K562 (cell line): ENCODE measurements around the gene NR3C1. TPM values are rescaled to one million over a fixed set of nuclear protein-coding genes. Genes with fewer than 3 reads are reported as not detected.
A peak's percentile ranks its signal among the peaks of the same experiment; 100 is the strongest.

Experiments
- CREBBP ChIP-seq: IDR thresholded peaks from one replicate; pipeline ENCODE4 v1.6.1; 2012; ENCODE audit warnings: low read depth, mild to moderate bottlenecking, control low read depth, inconsistent platforms, low read length
- DEAF1 ChIP-seq: fragments of 450-650 bp; formaldehyde crosslinking; IDR thresholded peaks from 2 replicates; pipeline ENCODE4 v1.4.0; 2020; ENCODE audit warnings: mild to moderate bottlenecking, moderate library complexity
- ELF4 ChIP-seq: fragments of 450-650 bp; formaldehyde crosslinking; IDR thresholded peaks from 2 replicates; pipeline ENCODE4 v1.4.0; 2022; ENCODE audit warnings: missing genetic modification characterization
- FOXP1 ChIP-seq: sonication (generic); formaldehyde crosslinking; IDR thresholded peaks from 2 replicates; pipeline ENCODE4 v1.8.0; 2022; ENCODE audit warnings: mild to moderate bottlenecking, missing genetic modification reagents
- HDAC3 ChIP-seq: fragments of 450-650 bp; IDR thresholded peaks from 2 replicates; pipeline ENCODE4 v1.6.1; 2018; ENCODE audit warnings: borderline replicate concordance, mild to moderate bottlenecking, moderate library complexity; ENCODE audit not compliant: partially characterized antibody
- IRF2 ChIP-seq: sonication (generic); formaldehyde crosslinking; IDR thresholded peaks from 2 replicates; pipeline ENCODE4 v1.8.1; 2022; ENCODE audit warnings: mild to moderate bottlenecking, missing genetic modification reagents
- KAT8 ChIP-seq: fragments of 450-650 bp; IDR thresholded peaks from 2 replicates; pipeline ENCODE4 v1.6.1; 2016; ENCODE audit warnings: low read depth, mild to moderate bottlenecking
- MCM2 ChIP-seq: fragments of 450-650 bp; IDR thresholded peaks from 2 replicates; pipeline ENCODE4 v1.6.1; 2017; ENCODE audit warnings: low read depth, mild to moderate bottlenecking
- MNT ChIP-seq, 2 experiments: fragments of 450-650 bp; conservative IDR thresholded peaks; 2 replicates each; pipeline ENCODE4 v1.6.1; 2017; ENCODE audit warnings: mild to moderate bottlenecking in 2 of 2, moderate library complexity in 2 of 2
- MTA1 ChIP-seq: fragments of 450-650 bp; IDR thresholded peaks from 2 replicates; pipeline ENCODE4 v1.6.1; 2017; ENCODE audit warnings: borderline replicate concordance
- MXI1 ChIP-seq: IDR thresholded peaks from 2 replicates; pipeline ENCODE4 v1.6.1; 2011; ENCODE audit warnings: low read depth, mild to moderate bottlenecking, improper control_type of control experiment, low read length
- NFE2 ChIP-seq: IDR thresholded peaks from 2 replicates; pipeline ENCODE4 v1.6.1; 2014; ENCODE audit warnings: antibody characterized with exemption, low read depth
- NFRKB ChIP-seq: fragments of 450-650 bp; IDR thresholded peaks from 2 replicates; pipeline ENCODE4 v1.6.1; 2016; ENCODE audit warnings: low read depth
- NR2C1 ChIP-seq, 2 experiments: fragments of 450-650 bp; IDR thresholded peaks; 2 replicates each; pipeline ENCODE4 v1.6.1; 2017; ENCODE audit warnings: mild to moderate bottlenecking in 2 of 2, antibody characterized with exemption in 1 of 2, inconsistent platforms in 1 of 2, missing compliant biosample characterization in 1 of 2, missing genetic modification characterization in 1 of 2
- PTTG1 ChIP-seq: fragments of 450-650 bp; IDR thresholded peaks from 2 replicates; pipeline ENCODE4 v1.6.1; 2016; ENCODE audit warnings: low read depth, mild to moderate bottlenecking, missing genetic modification characterization, missing compliant biosample characterization
- RBM17 ChIP-seq: fragments of 200-400 bp; formaldehyde crosslinking; IDR thresholded peaks from 2 replicates; pipeline ENCODE4 v1.6.1; 2017; ENCODE audit warnings: low read depth, mild to moderate bottlenecking, low read length, borderline replicate concordance
- SIN3B ChIP-seq: fragments of 450-650 bp; IDR thresholded peaks from 2 replicates; pipeline ENCODE4 v1.6.1; 2017; ENCODE audit warnings: low read depth, mild to moderate bottlenecking, moderate library complexity
- ZBTB12 ChIP-seq: fragments of 250-450 bp; sonication (Bioruptor Pico); IDR thresholded peaks from 2 replicates; pipeline ENCODE4 v1.4.0; 2020
- ZKSCAN3 ChIP-seq: fragments of 250-450 bp; sonication (Bioruptor Pico); IDR thresholded peaks from 2 replicates; pipeline ENCODE4 v1.4.0; 2020
- ZNF134 ChIP-seq: fragments of 250-450 bp; sonication (Bioruptor Pico); conservative IDR thresholded peaks from 2 replicates; pipeline ENCODE4 v1.4.0; 2020
- ZNF384 ChIP-seq: IDR thresholded peaks from 2 replicates; pipeline ENCODE4 v1.6.1; 2012; ENCODE audit warnings: low read depth, low read length, improper control_type of control experiment
- ZNF639 ChIP-seq, 2 experiments: fragments of 200-800 bp in 1 of 2; sonication (Bioruptor generic) in 1 of 2; sonication (generic) in 1 of 2; formaldehyde crosslinking in 1 of 2; IDR thresholded peaks in 1 of 2; conservative IDR thresholded peaks in 1 of 2; 2 replicates each; pipeline versions ENCODE4 v1.5.0 to v1.6.1; 2016 to 2020; ENCODE audit warnings: missing compliant biosample characterization in 1 of 2, missing genetic modification characterization in 1 of 2, missing genetic modification reagents in 1 of 2
- polyA plus RNA-seq, 8 experiments: library from polyadenylated mRNA; depleted of rRNA in 4 of 8; stranded (reverse) in 5 of 8; unstranded in 3 of 8; fragments of >200 nt; fragmentation: Nextera tagmentation in 2 of 8; fragmentation: Illumina TruSeq in 1 of 8; extraction: Ambion mirVana in 2 of 8; extraction: Trizol in 1 of 8; gene quantifications; 2 replicates each; pipeline versions ENCODE4 v1.2.1 to v1.2.3, GENCODE V29; 2011 to 2014; ENCODE audit warnings: inconsistent platforms in 1 of 8, missing spikeins in 1 of 8
- total RNA-seq, 7 experiments: library from RNA; depleted of rRNA in 6 of 7; stranded (reverse); fragments of >200 nt in 6 of 7; fragmentation: Illumina TruSeq in 2 of 7; extraction: Trizol in 2 of 7; gene quantifications; 2 replicates each; pipeline versions ENCODE4 v1.2.1 to v1.2.3, GENCODE V29; 2011 to 2021; ENCODE audit warnings: low replicate concordance in 1 of 7

Gene NR3C1
- total and polyA plus RNA-seq, 9 of the 15 experiments (the other 6 are each of a cell fraction or from before 2014, with no cell fraction given), result 8.2 to 36.0 (median 15.0) TPM

- TF ChIP-seq ZNF639 (CRISPR knock-in tag; conservative IDR thresholded peaks at IDR 0.05 in 1 of 2, IDR thresholded peaks at IDR 0.05 in 1 of 2) (peak in 1 of 2 experiments; percentile 69; a peak in 1 of 4 replicates), ZKSCAN3 (CRISPR knock-in tag) (no peak), NFRKB (peak; percentile 74; the same call in 1 of the 2 replicates), SIN3B (no peak), MNT (conservative IDR thresholded peaks at IDR 0.05) (no peak), CREBBP (no peak), ZBTB12 (CRISPR knock-in tag) (no peak), MXI1 (no peak), DEAF1 (CRISPR knock-in tag) (peak; percentile 11; the same call in 1 of the 2 replicates), KAT8 (no peak), RBM17 (no peak), HDAC3 (no peak), PTTG1 (tag) (no peak), ZNF134 (CRISPR knock-in tag) (no peak), ELF4 (0 out of 2 replicates have a peak, but pooled peaks have one; percentile 45), ZNF384 (no peak), NFE2 (peak; percentile 99), FOXP1 (CRISPR knock-in tag) (no peak), MCM2 (no peak), NR2C1 (IDR thresholded peaks at IDR 0.05) (no peak), NR2C1 (tag; IDR thresholded peaks at IDR 0.05) (no peak; the same call in 1 of the 2 replicates), IRF2 (CRISPR knock-in tag) (no peak), MTA1 (no peak)
These were observed 154.5 kb downstream of the NR3C1 start (continued) for GRCh38 chr5:143248822-143249579.
